ENCODE results near the gene TUBB1. TPM values are rescaled to one million over a fixed set of nuclear protein-coding genes. Genes with fewer than 3 reads are reported as not detected.

Gene TUBB1
- total and polyA plus RNA-seq, 2 of the 13 experiments (the other 11 are each of a cell fraction or from before 2014, with no cell fraction given): 0.11 to 57.6 TPM

GRCh38 chr20:59013031-59013951 lies 5.9 kb upstream of the TUBB1 start (continued):
- TF ChIP-seq ZBTB40 (IDR thresholded peaks at IDR 0.05) (no peak), ZBTB40 (CRISPR knock-in tag; IDR thresholded peaks at IDR 0.05) (0 out of 2 replicates have a peak, but pooled peaks have one; percentile 30), SP5 (CRISPR knock-in tag; IDR thresholded peaks at IDR 0.05; ENCODE audit: borderline replicate concordance, low read depth) (no peak), AKAP8 (CRISPR knock-in tag; IDR thresholded peaks at IDR 0.05) (no peak), MATR3 (CRISPR knock-in tag; IDR thresholded peaks at IDR 0.05) (no peak), AKNA (CRISPR knock-in tag; IDR thresholded peaks at IDR 0.05; ENCODE audit: borderline replicate concordance) (no peak), ZNF713 (CRISPR knock-in tag; IDR thresholded peaks at IDR 0.05) (0 out of 2 replicates have a peak, but pooled peaks have one; percentile 75), POLR2G (IDR thresholded peaks at IDR 0.05; ENCODE audit: low read depth, low read length) (no peak), ETV5 (CRISPR knock-in tag; IDR thresholded peaks at IDR 0.05; ENCODE audit: borderline replicate concordance) (0 out of 2 replicates have a peak, but pooled peaks have one; percentile 1), ZMYM2 (CRISPR knock-in tag; IDR thresholded peaks at IDR 0.05) (peak; percentile 42; the same call in 1 of the 2 replicates), SRY (CRISPR knock-in tag; IDR thresholded peaks at IDR 0.05) (peak; percentile 16; the same call in 1 of the 2 replicates), E2F5 (CRISPR knock-in tag; conservative IDR thresholded peaks at IDR 0.05) (no peak), ZNF878 (CRISPR knock-in tag; IDR thresholded peaks at IDR 0.05) (no peak), BHLHE40 (IDR thresholded peaks at IDR 0.05; ENCODE audit: low read length) (no peak)
